ENCODE measurements around the gene INO80.
A peak's percentile ranks its signal among the peaks of the same experiment; 100 is the strongest.

- TF ChIP-seq, protein P1, sequence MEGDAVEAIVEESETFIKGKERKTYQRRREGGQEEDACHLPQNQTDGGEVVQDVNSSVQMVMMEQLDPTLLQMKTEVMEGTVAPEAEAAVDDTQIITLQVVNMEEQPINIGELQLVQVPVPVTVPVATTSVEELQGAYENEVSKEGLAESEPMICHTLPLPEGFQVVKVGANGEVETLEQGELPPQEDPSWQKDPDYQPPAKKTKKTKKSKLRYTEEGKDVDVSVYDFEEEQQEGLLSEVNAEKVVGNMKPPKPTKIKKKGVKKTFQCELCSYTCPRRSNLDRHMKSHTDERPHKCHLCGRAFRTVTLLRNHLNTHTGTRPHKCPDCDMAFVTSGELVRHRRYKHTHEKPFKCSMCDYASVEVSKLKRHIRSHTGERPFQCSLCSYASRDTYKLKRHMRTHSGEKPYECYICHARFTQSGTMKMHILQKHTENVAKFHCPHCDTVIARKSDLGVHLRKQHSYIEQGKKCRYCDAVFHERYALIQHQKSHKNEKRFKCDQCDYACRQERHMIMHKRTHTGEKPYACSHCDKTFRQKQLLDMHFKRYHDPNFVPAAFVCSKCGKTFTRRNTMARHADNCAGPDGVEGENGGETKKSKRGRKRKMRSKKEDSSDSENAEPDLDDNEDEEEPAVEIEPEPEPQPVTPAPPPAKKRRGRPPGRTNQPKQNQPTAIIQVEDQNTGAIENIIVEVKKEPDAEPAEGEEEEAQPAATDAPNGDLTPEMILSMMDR (IDR thresholded peaks at IDR 0.05 in 4 of 5, conservative IDR thresholded peaks at IDR 0.05 in 1 of 5) = peak; percentile 45 to 74 (median 60)
- TF ChIP-seq POLR2A (IDR thresholded peaks at IDR 0.05) = no peak
Observed at GRCh38 chr15:41022487-41023090, 93.5 kb downstream of the INO80 start.
